ENCODE measurements around the gene ATP2C1. TPM values are rescaled to one million over a fixed set of nuclear protein-coding genes. Genes with fewer than 3 reads are reported as not detected.

The ATP2C1 gene, protein sequence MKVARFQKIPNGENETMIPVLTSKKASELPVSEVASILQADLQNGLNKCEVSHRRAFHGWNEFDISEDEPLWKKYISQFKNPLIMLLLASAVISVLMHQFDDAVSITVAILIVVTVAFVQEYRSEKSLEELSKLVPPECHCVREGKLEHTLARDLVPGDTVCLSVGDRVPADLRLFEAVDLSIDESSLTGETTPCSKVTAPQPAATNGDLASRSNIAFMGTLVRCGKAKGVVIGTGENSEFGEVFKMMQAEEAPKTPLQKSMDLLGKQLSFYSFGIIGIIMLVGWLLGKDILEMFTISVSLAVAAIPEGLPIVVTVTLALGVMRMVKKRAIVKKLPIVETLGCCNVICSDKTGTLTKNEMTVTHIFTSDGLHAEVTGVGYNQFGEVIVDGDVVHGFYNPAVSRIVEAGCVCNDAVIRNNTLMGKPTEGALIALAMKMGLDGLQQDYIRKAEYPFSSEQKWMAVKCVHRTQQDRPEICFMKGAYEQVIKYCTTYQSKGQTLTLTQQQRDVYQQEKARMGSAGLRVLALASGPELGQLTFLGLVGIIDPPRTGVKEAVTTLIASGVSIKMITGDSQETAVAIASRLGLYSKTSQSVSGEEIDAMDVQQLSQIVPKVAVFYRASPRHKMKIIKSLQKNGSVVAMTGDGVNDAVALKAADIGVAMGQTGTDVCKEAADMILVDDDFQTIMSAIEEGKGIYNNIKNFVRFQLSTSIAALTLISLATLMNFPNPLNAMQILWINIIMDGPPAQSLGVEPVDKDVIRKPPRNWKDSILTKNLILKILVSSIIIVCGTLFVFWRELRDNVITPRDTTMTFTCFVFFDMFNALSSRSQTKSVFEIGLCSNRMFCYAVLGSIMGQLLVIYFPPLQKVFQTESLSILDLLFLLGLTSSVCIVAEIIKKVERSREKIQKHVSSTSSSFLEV
- total RNA-seq (2014; rRNA removed; shearing (Covaris generic)): 75.7 and 81.9 TPM in 2 replicates
- 21.2 and 28.1 TPM in 2 replicates for polyA plus RNA-seq (2016; fragmentation: Nextera tagmentation; extraction: Ambion mirVana)
- long read RNA-seq, full-length matches to known transcripts: 2 of 13 reads
- long read RNA-seq, partial matches to known transcripts: 7 of 13 reads
- long read RNA-seq, other reads (novel, unspliced or antisense): 4 of 13 reads

DNA sequence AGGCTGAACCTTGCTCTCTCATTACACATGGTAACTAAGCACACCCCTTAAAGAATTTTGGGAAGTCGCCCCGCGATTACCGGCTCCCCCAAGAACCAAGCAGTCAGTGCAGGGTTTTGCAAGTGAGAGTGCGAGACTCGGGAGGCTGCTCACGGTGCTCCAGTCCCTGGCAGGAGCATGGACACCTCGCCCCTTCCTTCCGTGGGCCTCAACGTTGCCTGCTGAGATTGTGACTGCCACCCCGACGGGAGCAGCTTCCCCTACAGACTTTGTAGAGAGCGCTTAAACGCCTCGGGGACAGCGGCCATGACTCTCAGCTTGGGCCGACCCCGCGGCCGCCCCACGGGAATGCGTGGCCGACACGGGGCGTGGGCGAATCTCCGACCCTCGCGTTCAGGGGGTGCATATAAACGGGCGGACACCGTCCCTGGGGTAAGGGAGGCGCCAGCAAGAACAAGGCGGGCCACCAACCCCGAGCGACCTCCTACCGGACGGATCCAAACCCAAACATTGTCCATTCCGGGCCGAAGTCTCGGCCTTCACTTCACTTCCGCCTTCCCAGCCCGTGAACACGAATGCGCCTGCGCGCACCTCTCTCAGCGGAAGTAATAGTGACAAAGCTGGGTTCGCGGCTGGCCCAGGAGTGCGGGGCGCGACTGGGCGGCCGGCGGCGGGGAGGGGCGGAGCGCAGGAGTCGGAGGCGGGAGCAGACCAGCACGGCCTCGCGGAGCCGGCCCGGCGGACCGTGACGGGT, at the start of gene ATP2C1:
TSS of gene ATP2C1 (plus strand) at position 709 of the 754 bp plus-strand sequence. CDS start 686 bp downstream, outside the sequence.
- Histone ChIP-seq H2AFZ (peak within 1 kb of the TSS; percentile 85), H3K9me2 (ENCODE audit: insufficient read depth) (no peaks in the 10 kb centered on the region), H4K20me1 (replicated peaks; ENCODE audit: insufficient read depth) (peaks cover 8% of the 10 kb centered on the region; the same call in 1 of the 2 replicates), H3K4me1 (ENCODE audit: insufficient read depth) (peaks cover 24% of the 10 kb centered on the region), H3K27me3 (ENCODE audit: insufficient read depth) (no peaks in the 10 kb centered on the region), H3F3A (replicated peaks; ENCODE audit: low read depth) (no peaks in the 10 kb centered on the region), H3K4me2 (peak within 1 kb of the TSS; percentile 84), H3K4me3 (peak within 1 kb of the TSS; percentile 78), H3K36me3 (ENCODE audit: insufficient read depth) (no peaks in the 10 kb centered on the region), H3K27ac (ENCODE audit: low read depth) (peak within 1 kb of the TSS; percentile 70; the same call in 1 of the 2 replicates), H3K79me2 (replicated peaks; ENCODE audit: insufficient read depth) (peaks cover 42% of the 10 kb centered on the region)
- DNase-seq (ENCODE audit: low spot score) (peak; percentile 97), ATAC-seq (peak; percentile 95)
- H3K9me3 Mint-ChIP-seq: no peaks in the 10 kb centered on the region
- H3K36me3 Mint-ChIP-seq (ENCODE audit: low read depth): no peaks in the 10 kb centered on the region
- H3K27me3 Mint-ChIP-seq (ENCODE audit: insufficient read depth, low read depth, poor library complexity): peaks cover 8% of the 10 kb centered on the region
- H3K4me3 Mint-ChIP-seq: peak within 1 kb of the TSS; percentile 89
- TF ChIP-seq ZNF462 (CRISPR knock-in tag; IDR thresholded peaks at IDR 0.05): no peak
- peak; percentile 75 for TF ChIP-seq POLR2AphosphoS5 (IDR thresholded peaks at IDR 0.05; ENCODE audit: low read depth)
- TF ChIP-seq ETS1 (IDR thresholded peaks at IDR 0.05): peak; percentile 44; the same call in 1 of the 2 replicates
- TF ChIP-seq CREB1 (CRISPR knock-in tag; IDR thresholded peaks at IDR 0.05; ENCODE audit: low read depth): 0 out of 2 replicates have a peak, but pooled peaks have one; percentile 23
- peaks cover 37% of the 10 kb centered on the region for H3K4me1 Mint-ChIP-seq
- H3K27ac Mint-ChIP-seq: peak within 1 kb of the TSS; percentile 97

Measured in GM23338 (cell line).